HG03095 (cell line): ENCODE measurements around the gene MRTFA.
"Not testable (repeated sequence)": the region's sequence is repeated elsewhere in the genome, so short reads cannot be mapped to it uniquely, and the experiment has no call there.

Source experiments
- ATAC-seq: cut with Tn5 transposase; IDR thresholded peaks from one replicate; pipeline ENCODE4 v1.9.1; 2021; ENCODE audit warnings: moderate library complexity; ENCODE audit not compliant: unreplicated experiment

MRTFA gene

GRCh38 chr22:40660730-40661129, 24.2 kb upstream of the MRTFA start:
- no peak for ATAC-seq

GRCh38 chr22:40659166-40659565, 22.6 kb upstream of the MRTFA start:
- no peak for ATAC-seq

DNA sequence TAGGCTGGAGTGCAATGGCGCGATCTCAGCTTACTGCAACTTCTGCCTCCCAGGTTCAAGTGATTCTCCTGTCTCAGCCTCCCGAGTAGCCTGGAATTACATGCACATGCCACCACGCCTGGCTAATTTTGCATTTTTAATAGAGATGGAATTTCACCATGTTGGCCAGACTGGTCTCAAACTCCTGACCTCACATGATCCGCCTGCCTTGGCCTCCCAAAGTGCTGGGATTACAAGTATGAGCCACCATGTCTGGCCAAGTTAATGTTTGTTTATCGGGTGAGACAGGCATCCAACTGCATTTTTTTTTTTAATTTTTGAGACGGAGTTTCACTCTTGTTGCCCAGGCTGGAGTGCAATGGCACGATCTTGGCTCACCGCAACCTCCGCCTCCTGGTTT, 20.1 kb upstream of the MRTFA start:
- ATAC-seq: not testable (repeated sequence)

- ATAC-seq: not testable (repeated sequence)
These were observed 19.4 kb upstream of the MRTFA start for GRCh38 chr22:40655941-40656340.

DNA sequence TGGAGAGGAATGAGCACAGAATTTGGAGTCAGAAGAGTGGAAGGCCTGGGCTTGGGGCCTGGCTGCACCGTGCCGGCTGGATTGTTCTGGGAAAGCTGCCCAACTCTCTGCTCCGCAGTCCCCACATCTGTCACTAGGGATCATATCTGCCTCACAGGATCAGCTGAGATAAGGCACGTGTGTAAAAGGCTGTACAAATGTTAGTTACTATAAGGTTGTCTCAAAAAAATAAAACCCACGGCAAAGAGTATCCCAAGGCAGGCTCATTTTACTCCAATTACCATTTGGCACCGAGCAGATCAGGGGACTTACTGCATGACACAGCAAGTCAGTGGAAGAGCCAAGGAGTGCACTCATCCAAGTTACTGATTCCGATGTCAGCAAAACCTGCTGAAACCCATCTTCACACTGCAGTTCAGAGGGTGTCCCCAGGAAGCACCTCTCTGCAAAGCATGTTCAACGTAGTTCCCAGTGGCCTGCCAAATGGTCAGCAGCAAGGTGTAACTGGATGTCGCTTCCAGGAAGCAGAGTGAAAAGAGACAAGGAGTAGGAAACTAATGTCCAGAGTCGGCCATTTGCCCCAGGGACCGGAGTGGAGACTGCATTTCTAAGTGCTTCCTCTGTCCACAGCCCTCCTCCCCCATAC, 18.1 kb upstream of the MRTFA start:
- ATAC-seq: no peak

GRCh38 chr22:40653361-40653760, 16.8 kb upstream of the MRTFA start:
- no peak for ATAC-seq

DNA sequence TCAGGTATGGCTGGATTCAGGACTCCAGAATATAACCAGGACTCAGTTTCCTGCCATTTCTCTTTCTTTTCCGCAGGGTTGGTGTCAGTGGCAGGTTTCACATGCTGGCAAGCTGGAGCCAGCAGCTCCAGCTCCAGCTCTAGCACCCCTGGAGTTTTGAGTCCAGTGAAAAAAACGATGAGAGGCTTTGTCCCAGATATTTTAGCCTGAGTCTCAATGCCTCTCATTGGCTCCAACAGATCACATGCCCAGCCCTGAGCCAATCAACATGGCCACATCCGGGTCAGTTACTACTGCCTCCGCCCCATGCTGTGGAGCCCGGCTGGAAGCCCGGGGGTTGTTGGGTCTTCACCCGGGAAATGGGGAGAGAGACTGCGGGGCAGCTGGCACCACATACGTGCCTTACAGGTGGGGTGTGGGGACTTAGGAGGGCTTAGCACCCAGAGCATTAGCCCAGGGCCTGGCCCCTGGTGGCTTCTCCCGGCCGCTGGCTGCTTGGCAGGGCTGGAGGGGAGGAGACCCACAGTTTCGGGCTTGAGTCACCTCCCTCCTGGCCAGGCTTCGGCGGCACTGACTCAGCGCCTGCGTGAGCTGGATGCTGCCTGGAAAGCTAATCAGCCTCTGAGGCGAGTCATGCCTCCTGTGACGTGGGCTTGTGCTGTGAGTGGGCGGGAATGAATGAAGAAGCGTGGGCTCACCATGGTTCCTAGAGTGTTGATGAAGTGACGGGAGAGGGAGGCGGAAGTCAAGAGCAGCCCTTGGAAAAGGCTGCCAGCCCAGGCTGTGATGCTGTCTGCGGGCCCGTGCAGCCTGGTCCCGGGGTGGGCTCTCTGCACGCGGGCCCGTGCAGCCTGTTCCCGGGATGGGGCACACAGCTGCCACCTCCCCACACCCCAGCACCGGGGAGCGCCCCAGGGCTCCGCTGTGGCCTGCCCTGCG, 15.3 kb upstream of the MRTFA start:
- no peak for ATAC-seq

DNA sequence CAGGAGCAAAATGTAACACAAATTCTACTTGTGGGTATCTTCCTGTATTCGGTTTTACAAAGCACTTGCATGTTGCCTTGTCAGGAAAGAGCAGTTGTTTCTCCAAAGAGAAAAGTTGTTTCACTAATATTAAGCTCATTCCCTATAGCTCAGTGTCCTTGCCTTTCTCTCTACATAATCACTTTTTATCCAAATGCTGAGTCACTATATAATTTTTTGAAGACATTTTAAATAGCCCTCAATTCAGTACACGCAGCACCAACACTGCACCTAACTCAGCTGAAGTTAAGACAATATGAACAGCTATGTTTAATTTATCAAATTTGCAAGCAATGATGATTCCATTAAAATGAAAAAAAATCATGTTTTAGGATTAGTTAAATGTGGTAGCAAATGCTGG, 14.5 kb upstream of the MRTFA start:
- no peak for ATAC-seq

DNA sequence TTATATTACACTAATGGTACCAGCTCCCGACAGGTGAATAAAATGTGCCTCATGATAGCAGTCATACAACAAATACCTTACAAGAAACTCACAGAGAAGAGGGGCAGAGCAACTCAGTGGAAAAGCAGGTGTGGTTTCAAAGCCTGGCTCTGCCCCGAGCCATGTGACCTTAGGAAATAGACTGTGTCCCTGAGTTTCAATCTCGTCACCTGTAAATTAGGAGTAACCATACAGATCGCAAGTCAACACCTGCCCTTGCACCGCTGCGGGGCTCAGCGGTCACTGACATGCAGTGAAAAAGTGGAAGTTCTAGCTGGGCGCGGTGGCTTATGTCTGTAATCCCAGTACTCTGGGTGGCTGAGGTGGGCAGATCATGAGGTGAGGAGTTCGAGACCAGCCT, 11.9 kb upstream of the MRTFA start:
- no peak for ATAC-seq

DNA sequence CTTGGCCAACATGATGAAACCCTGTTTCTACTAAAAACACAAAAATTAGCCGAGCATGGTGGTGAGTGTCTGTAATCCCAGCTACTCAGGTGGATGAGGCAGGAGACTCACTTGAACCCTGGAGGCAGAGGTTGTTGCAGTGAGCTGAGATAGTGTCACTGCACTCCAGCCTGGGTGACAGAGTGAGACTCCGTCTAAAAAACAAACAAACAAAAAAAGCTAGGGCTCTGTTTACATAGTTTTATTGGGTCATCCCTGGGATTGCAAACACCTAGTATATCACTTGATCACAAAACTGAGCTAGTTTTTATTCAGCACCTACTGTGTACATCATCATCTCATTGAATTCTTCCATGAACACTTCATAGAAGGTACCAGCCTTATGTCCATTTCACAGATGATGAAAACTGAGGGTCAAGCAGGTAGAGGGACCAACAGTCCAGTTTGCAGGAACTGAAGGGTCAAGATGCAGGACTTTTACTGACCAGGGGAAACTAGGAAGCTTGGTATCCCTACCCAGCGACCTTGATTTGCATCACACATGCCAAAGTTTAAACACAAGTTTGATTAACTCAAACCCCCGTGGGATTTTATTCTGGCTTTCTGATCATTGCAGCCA, 9.2 kb upstream of the MRTFA start:
- ATAC-seq: no peak

DNA sequence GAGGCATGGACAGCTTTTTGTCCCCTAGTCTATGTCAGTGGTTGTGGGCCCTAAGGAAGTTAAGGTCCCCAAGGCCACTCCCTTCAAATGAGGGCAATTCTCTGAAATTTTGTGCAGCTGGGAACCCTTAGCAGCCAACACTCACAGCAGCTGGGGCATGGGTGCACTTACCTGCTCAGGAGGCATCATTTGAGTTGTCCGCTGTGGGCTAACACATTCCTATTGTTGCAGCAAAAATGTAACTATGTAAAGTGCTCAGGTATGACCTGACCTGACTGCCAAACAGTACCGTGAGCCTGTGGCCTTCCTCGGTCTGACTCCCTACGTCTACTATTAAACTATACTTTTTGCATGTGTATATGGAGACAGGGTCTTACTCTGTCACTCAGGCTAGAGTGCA, 5.8 kb upstream of the MRTFA start:
- ATAC-seq: no peak

GRCh38 chr22:40641269-40641668, 4.8 kb upstream of the MRTFA start:
- no peak for ATAC-seq

- no peak for ATAC-seq
These were observed 1.7 kb upstream of the MRTFA start for GRCh38 chr22:40638261-40638660.

GRCh38 chr22:40637183-40638150, 948 bp upstream of the MRTFA start:
- no peak for ATAC-seq

DNA sequence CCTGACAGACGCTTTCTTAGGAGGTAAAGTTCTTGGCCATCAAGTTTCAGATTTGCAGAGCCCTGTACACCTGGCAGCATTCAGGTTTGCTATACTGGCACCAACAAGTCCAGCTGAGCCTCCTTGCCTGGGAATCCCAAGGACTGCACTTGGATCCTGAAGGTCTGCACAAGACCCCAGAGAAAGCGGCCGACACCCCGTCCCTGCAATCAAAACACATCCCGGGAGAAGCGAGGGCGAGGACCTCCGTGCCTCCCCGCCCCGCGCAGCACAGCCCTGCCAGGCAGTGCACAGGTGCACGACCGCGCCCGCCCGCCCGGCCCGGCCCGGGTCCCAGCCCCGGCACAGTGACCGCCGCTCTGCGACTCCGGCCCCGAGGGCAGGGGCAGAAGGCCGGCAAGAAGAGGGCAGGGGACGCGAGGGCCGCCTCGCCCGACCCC, 559 bp downstream of the MRTFA start:
- ATAC-seq: peak; percentile 17

GRCh38 chr22:40635043-40635939, 1.2 kb downstream of the MRTFA start:
- ATAC-seq: no peak

- no peak for ATAC-seq
These were observed 2.2 kb downstream of the MRTFA start for GRCh38 chr22:40634119-40634903.

DNA sequence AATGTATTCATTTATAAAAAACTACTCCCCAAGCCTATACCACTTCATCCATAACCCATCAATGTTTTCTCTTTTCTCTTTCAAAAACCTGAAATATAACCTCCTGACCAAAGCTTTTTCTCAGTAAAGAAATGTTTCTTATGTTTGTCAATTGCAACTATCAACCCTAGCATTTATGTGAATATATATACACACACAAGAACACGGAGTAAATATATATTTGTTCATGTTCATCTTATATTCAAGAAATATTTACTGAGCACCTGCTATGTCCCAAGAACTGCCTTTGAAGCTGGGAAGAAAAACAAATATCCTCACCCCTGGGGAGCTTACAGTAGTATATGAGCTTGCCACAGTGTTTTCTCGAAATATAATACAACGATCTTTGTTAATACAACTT, 3.5 kb downstream of the MRTFA start:
- no peak for ATAC-seq

GRCh38 chr22:40631925-40632324, 4.6 kb downstream of the MRTFA start:
- no peak for ATAC-seq
